Hematopoietic multipotent progenitor cell (in vitro differentiated cells): ENCODE results near the gene ERN2. TPM values are rescaled to one million over a fixed set of nuclear protein-coding genes. Genes with fewer than 3 reads are reported as not detected.

Source experiments
- DNase-seq, 3 donors: peaks; one replicate each; pipeline ENCODE4 v3.0.0-alpha.2; 2011 to 2015; ENCODE audit warnings: low read depth in 2 of 3, low spot score in 2 of 3
- total RNA-seq: library from RNA; depleted of rRNA; stranded (reverse); fragments of >200 nt; gene quantifications from one replicate; pipeline ENCODE4 v1.2.3, GENCODE V29; 2012

Gene ERN2
- total RNA-seq, 1 donor, result 0.54 TPM

DNA sequence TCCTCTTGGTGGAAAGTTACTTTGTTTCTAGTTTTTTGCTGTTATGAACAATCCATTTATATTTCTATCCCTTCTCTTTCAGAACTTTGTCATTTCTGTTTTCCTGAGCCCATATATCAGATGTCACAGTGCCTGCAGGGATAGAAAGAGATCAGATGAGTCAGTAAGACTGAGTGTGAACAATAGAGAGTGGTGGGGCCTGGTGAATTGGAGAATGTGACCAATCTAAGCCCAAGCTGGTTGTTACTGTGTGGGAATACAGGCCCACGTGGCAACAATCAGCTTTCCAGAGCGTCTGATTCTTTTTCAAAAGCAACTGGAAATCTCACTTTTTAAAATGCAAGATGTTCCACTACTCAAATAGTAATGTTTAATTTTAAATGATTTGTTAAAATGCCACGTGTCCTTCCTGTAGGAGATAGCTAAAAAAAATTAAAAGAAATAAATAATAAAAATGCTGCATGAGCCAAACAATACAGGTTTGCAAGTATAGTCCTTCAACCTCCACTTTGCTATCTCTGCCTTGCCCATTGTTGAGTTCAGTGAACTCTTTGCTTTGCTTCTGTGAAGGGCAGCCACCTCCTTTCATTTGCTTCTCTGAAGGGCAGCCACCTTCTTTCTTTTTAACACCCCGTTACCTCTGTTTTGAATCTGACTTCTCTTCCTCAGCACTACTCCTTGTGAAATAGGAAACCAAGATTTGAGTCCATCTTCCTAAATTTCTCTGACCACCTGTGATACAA lies 62.2 kb downstream of the ERN2 start:
- DNase-seq, result no peak

DNA sequence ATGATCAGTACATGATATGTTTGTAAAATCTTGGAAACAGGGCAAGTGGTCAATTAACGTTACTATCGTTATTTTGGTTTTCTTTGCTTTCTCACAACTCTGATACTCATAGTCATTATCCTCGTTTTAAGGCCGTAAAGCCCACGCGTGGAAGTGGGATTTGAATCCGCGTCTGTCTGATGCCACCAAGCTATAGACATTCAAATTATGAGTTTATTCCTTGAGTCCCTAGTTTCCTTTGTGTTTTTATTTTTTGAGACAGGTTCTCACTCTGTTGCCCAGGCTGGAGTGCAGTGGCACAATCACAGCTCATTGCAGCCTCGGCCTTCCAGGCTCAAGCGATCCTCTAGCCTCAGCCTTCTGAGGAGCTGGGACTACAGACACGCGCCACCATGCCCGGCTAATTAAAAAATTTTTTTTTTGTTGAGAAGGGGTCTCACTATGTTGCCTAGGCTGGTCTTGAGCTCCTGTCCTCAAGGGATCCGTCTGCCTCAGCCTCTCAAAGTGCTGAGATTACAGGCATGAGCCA lies 70.7 kb downstream of the ERN2 start:
- no peak for DNase-seq

DNA sequence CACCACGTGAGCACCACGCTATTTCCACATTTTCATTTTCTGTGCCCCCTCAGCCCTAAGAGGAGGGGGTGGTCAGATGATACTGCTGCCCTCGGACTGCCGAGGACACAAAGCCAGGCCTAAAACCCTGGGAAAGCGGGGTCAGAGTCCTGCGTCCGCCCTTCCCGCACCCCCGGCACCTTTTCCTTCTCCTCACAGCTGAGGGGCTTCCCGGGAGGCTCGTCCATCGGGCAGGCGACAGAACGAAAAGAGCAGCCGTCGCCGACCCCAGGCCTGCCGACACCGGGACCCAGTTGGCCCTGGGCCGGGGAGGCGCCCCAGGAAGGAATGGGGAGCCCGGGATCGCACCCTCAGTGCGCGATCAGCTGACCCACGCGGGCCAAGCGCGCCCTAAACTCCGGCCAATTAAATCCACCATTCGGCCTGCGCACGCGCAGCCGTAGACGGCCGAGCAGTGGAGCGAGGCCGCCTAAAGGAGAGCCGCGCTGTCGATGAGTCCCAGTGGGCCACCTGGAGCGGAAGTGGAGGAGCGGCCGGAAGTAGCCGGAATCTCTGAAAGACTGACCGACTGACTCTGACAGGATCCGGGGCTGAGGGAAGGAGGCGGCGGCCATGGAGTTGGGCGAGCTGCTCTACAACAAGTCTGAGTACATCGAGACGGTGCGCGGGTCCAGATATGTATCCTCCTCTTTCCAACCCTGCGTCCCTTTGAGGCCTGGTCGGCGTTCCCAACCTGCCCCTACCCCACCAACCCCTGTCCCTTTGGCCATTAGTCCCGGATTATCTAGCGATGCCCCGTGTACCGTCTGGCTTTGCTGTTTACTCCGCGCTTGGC lies 71.9 kb downstream of the ERN2 start, which contains the start of the genes DCTN5 and PALB2:
Gene DCTN5 (plus strand): TSS at position 536 of the 835 bp plus-strand sequence. CDS start 77 bp downstream, at position 613.
Gene PALB2 (minus strand): TSS at position 380 of the 835 bp plus-strand sequence. CDS start 153 bp downstream, at position 227.
- peak; percentile 49 to 92 (median 88) for DNase-seq

DNA sequence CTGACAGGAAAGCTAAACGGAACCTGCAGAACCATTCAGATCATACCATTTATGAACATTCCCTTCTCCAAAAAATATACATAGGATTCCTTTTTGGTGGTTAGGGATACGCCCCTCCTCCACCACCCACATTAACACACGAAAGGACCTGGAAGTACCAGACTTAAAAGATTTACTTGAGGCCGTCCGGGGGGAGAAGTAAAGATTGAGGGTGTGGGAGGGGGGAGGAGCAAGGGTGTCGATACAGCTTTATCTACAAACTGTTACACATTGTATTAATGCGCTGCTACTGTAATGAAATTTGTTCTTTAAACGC lies 72.4 kb downstream of the ERN2 start:
- no peak for DNase-seq

Other genes with a start within 250 kb of the ERN2 start
- gene GGA2, start 202.7 kb downstream of the ERN2 start, total RNA-seq, result 18.9 TPM
- 35.8 TPM for gene EARS2, start 155.9 kb downstream of the ERN2 start, total RNA-seq
- 44.2 TPM for gene UBFD1, start 155.5 kb downstream of the ERN2 start, total RNA-seq
- gene NDUFAB1, start 116.9 kb downstream of the ERN2 start, total RNA-seq, result 84.6 TPM
- 5.1 TPM for gene PALB2, start 71.9 kb downstream of the ERN2 start, total RNA-seq
- gene DCTN5, start 71.8 kb downstream of the ERN2 start, total RNA-seq, result 37.4 TPM
- 3.0 TPM for gene PLK1, start 34.3 kb downstream of the ERN2 start, total RNA-seq
- not detected for gene CHP2, start 41.8 kb upstream of the ERN2 start, total RNA-seq
- gene PRKCB, start 122.8 kb upstream of the ERN2 start, total RNA-seq, result 71.6 TPM